ENCODE results near the gene ADAMTSL2.

The ADAMTSL2 gene

DNA sequence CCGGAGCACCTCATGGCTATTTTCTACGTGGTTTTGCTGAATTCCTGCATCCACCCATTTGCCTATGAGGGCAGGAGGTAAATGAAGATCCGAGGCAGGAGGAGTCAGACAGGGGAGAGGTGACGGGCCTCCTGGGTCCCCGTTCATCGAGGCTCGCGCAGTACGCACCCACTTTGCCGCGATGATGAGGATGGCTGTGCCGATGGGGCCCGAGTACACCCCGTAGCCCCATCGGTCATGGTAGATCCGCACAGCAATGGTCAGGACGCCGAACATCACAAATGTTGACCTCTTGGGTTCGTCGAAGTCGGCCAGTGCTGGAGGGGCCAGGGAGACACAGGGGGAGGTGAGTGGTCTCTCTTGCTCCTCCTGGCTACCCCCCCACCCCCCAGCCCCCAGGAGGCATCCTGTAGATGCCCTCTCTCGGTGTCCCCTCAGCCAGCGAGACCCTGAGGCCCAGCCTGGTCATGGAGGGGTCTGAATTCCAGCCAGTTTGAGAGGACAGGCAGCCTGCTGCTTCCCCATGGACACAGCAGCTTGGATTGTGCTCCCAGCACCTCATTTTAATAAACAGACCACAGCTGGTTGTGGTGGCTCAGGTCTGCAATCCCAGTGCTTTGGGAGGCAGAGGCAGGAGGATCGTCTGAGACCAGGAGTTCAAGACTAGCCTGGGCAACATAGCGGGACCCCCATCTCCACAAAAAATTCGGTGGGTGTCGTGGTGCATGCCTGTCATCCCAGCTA lies 15.6 kb upstream of the ADAMTSL2 start:
- DNase-seq, result no peak

DNA sequence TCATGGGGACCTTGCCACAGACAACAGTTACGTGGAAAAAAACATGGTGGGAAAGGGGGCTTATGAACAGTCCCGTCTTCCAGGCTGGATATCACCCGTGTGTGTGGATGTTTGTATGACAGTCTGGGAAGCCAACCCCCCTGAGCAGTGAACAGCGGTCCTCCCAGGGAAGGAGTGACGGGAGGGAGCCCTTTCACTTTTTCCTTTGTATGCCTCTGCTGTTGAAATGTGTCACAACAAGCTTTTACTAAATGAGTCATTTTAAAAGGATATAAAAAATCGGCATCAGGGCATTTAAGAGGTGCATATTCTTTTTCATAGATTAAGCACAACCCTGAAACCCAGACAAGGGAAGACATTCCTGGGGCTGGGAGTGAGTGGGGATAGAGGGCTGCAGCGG lies 14.8 kb upstream of the ADAMTSL2 start:
- no peak for DNase-seq

DNA sequence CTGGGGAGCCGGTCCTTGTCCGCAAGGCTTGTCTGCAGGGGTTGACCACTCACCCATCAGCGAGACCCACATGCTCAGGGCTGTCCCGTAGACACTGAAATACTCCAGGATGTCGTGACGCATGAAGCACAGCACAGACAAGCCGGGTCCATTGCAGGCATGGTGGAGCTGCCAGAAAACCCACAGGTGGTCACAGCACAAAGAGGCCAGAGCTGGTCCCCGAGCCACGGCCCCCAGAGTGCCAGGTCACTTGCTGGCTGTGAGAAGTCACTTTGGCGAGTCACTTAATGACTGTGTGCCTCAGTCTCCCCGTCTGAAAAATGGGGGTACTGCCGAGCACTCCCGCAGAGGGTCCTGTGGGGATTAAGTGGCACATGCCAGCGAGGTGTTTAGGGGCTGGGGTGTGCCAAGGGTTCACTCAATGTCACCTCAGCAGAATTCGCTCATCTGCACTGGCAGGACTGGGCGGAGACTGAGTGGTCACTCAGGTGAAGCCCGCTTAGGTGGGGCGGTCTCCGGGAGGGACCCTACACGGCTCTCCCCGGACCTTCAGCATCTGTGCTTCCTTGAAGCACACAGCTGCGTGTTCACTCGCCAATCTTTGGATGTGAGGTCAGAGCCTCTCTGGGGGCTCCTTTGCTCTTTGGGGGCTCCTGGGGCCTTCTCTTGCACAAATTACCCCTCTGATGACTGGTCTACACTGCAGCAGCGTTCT lies 14.2 kb upstream of the ADAMTSL2 start:
- DNase-seq, result no peak

DNA sequence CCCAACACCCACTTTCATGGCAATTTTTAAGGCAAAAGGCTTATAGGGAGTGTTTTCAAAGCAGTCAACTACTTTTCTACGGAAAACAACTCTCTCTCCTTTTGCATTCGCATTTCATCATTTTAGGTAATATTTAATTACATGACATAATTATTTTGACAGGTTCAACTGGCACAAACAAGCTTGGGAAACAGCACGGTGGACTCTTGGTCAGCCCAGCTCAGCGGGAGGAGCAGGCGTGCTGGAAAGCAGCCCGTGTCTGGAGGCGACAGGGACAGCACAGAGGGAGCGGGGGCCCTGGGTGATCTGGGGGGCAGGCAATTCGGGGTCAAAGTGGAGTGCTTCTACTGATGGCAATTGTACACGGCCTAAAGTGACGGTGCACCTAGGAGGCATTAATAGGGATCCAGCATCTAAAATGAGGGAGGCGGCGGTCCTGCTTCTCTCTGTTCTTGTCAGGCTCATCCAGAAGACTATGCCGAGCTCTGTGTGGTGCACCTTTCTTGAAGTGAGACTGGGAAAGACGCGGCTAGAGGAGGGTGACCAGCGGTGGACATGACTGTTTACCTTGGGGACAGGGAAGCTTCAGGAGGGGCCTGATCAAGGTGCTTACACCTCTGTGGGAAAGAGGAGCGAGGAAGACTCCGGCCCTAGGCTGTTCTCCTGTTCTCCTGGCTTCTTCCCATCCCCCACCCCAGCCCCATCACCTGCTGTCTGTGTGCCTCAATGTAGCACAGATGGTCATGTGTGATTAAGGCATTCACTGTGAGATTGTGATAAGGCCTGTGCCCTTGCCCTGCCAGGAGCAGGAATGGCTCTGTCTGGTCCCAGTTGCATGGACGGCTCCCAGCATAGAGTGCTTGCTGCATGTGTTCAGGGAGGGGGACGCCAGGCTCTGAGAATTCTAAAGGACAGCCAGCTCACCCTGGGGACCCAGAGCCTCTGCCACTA lies 13.1 kb upstream of the ADAMTSL2 start:
- no peak for DNase-seq

DNA sequence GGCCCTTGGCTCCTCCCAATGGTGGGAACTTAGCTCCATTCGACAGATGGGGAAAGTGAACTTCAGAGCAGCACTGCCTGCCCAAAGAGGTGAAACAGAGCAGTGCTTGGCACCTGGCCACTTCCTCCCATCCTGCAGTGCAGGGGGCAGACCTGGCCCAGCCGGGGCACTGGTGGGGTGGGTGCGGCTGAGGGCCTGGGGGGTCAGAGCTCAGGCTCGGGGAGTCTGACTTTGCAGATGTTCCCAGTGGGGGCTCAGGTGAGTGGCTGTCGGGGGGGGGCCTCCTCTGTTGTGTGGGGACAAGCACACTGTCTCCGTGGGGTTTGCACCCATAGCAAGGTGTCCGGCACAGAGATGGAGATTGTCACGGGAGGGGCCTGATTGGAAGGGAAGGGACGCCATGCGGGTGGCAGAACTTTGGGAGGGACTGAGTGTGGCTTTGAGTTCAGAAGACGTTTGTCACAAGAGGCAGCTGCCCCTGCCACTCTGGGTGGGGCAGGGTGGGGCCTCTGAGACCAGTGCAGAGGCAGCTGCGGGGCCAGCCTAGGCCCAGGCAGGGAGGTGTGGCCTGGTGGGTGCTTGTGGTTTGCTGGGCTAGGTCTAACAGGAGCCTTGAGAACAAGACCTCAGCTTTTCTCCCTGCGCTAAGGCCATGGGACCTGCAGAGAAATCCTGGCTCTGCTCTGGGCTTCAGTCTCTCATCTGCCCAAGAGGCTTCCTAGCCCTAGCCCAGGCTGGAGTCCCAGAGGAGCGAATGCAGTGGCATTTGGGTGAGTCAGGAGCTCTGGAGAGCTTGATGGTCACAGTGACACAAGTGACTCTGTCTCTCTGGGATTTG lies 12.2 kb upstream of the ADAMTSL2 start:
- no peak for DNase-seq

DNA sequence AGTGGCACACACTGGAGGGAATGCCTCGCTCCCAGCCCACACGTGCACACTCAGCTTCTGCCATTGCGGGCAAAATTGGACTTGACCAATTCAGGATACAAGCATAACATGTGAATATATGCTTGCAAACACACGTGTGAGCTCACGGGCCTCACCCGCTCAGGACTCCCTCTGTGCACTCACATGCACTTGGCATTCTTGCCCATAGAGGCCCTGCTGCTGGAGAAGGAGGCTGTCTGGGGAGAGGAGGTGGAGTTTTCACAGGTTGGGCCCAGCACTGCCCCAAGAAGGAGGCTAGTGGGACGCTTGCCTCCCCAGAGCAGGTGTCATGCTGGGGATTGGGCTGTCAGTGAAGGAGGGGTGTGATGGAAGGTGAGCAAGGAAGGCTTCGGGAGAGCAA lies 11.4 kb upstream of the ADAMTSL2 start:
- no peak for DNase-seq

DNA sequence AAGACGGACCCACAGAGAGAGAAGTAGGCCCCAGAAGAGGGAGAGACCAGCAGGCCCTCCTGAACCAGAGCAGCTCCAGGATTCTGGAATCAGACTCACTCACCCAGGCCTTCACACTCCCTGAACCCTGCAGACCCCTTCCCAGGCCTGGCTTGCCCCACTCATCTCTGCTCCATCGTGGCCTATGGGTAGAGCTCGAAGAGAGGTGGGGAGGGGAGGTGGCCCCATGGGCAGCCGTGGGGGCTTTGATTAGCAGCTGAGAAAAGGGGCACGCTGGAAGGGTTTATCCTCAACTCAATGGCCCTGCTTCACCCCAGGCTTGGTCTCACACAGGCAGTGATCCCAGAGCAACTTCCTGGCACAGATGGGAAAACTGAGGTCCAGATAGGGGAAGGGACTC lies 10.4 kb upstream of the ADAMTSL2 start:
- DNase-seq, result no peak

DNA sequence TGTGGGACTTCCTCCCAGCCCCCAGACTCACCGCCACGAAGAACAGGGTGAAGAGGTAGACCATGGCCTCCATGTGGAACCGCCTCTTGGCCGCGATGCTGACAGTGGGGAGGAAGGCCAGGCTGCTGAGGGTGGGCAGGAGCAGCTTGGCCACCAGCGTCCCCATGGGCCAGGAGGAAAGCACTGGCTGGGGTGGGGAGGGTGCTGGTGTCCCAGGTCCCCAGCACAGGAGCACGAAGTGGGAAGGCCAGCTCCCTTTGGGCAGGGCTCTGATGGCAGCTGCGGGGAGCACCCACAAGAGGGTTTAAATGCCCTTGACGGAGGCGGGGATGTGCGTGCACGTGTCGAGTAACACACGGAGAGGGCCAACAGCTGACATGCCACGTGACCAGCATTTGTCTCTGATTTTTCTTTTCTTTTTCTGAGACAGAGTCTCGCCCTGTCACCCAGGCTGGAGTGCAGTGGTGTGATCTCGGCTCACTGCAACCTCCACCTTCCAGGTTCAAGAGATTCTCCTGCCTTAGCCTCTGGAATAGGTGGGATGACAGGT lies 9.8 kb upstream of the ADAMTSL2 start, which contains the start of gene MYMK:
TSS of gene MYMK (minus strand) at position 281 of the 550 bp plus-strand sequence. CDS start at position 166, 115 bp downstream.
- no peak for DNase-seq

DNA sequence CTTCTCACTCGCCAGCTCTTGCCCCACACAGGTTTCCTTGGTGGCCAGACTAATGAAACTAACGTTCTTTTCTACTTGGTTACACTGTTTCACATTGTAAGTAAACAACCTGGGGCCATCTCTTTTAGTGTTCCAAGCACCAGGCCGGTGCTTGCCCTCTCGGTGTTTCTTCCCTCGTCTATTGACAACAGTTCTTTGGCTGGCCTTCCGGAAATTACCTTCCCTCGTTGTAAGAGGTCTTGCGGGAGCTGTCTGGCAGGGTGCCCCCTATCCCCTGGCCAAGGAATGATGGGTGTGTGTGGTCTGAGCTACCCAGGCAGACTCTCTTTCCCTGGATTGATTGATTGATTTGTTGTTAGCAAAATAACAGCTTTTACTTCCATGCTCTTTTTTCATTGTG lies 8.8 kb upstream of the ADAMTSL2 start:
- no peak for DNase-seq

DNA sequence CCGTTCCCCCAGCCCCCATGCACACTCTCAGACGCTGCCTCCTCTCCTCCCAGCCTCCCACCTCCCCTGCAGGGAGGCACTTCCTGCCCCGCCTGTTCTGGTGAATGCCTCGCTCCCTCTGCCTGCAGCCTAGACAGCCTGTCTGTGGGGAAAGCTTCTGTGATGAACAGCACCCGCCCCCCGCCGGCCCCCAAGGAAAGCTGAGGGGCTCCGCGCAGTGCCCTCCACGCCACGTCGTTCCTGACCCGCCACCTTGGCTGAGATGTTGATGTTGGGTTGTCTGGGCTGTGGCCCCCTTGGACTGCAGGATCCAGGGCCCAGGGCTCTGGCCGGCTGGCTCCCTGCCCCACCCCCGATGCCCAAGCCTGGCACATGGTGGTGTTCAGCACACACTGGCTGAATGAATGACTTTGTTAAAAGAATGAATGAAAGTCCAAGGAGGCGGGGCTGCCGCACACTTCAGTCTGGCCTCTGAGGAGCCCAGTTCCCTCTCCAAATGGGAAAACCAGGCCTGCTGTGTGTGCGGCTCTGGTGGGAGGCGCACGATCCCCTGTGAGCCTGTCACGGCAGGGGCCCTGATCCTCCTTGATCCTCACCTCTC lies 7.7 kb upstream of the ADAMTSL2 start:
- no peak for DNase-seq

DNA sequence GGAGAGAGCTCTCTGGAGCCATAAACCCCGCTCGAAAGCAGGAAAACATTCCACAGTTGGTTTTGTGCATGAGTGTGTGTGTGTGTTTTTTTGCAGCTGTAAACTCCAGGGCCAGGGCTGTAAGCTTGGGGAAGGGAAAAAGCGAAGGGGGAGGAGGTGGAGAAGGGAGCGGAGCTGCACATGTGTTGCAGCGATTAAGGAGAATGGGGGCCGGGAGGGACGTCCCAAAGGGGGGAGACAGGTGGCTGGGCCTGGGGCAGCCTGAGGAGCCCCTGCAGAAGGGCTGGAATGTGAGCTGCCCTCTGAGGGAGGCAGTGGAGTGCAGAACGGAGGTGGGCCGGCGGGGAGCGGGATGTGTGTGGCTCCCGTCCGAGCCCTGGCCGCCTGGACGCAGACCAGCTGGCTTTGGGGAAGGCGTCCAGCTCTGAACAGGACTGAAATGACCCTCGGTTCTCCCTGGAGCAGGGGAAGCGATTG lies 7.0 kb upstream of the ADAMTSL2 start:
- no peak for DNase-seq

DNA sequence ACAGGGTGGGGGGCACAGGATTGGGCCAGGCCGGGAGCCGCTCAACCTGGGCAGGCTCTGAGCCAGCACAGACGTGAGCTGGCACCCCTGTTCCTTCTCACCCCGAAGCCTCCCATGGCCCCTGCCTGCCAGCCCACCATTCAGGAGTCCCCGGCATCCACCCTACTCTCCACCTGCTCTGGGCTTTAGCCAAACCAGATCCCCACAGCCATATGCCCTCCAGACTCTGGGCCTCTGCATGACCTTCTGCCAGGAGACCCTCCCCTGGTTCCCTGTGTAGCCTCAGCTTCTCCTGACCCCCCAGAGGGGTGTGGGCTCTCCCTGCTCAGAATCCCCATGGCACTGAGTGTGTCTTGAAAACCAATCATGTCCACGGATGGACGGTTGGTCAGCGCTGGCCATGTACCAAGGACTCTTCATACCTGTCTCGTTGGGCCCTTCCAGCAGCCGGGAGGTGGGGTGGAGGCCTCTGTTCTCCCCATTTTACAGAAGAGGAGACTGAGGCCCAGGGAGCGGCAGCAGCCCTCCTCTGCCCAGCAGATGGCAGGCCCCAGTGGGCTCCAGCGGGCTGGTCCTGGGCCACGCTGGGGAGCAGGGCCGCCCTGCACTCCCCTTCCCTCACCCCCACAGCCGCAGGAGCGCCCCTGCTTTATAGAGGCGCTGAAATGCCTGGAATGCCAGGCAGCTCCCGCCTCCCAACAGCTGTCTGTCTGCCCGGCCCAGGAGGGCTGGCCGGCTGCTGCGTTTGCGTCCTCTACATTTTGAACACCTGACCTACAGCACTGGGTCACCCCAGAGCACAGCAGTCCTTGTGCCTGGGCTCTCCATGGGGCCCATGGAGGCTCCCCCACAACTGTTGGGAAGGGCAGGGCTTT lies 6.3 kb upstream of the ADAMTSL2 start:
- no peak for DNase-seq

DNA sequence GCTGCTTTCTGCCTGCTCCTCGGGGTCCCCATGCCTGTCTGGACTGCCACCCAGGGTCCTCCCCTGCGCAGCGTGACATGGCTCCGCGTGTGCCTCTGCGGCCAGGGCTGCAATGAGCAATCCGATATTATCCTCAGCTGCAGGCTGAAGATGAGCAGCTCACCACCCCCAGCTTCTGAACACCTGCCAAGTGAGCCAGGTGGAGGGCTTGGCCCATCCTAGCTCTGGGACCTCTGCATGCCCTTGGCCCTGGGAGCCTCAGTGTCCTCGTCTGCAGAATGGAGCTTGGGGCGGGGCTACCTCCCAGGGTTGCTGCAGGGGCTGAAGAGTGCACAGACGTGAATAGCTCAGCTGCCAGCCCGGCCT lies 5.6 kb upstream of the ADAMTSL2 start:
- DNase-seq, result no peak

DNA sequence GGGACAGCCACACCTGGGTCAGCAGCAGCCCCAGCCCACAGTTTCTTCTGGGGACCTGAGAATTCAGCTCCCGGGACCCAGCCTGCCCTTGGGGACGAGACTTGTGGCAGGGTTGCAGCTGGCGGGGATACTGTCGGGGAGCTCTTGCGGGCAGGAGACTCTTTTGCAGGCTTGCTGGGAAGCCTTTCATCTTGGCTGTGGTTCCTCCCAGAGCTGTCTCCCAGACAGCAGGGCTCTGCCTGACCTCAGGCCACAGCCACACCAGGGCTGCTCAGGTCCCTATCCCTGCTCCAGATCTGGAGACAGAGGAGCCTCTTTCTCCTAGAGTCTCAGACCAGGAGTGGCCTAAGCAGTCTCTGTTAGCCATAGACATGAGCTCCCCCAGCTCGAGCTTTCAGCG lies 5.0 kb upstream of the ADAMTSL2 start:
- DNase-seq, result no peak

DNA sequence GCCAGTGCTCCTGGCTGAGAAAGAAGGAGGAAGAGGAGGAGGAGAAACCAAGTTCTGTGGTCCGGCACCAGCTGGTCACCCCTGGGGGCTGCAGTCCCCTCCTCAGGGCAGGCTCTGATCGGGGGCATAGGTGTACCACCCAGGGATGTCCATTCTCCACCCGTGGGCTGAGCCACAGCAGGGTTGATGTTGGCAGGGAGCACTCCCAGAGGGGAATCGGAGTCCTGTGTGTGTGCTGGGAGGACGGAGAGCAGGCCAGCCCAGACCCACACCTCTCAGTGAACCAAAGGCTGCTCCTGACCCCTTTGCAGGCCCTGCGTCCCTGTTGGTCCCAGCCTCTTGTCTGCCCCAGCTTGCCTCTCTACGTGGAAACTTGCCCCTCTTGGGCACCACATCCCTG lies 4.6 kb upstream of the ADAMTSL2 start:
- DNase-seq, result no peak

DNA sequence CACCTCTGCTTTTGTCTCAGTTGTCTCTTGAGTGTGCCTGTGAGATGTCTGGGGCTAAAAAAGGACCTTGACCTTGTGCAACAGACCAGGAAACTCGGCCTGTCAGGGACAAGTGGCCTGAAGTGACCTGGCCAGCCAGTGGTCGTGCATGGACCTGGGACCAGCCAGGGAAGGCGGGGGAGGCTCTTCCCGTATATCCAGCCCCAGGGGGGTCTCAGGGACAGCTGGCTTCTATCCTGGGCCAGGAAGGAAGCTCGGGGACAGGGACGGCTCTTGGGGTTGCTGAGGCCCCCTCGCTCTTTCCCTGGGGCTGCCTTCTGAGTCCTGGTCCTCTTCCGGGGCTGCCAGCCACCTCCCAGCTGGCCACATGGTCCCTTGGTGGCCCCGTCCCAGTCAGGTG lies 3.2 kb upstream of the ADAMTSL2 start:
- DNase-seq, result no peak

DNA sequence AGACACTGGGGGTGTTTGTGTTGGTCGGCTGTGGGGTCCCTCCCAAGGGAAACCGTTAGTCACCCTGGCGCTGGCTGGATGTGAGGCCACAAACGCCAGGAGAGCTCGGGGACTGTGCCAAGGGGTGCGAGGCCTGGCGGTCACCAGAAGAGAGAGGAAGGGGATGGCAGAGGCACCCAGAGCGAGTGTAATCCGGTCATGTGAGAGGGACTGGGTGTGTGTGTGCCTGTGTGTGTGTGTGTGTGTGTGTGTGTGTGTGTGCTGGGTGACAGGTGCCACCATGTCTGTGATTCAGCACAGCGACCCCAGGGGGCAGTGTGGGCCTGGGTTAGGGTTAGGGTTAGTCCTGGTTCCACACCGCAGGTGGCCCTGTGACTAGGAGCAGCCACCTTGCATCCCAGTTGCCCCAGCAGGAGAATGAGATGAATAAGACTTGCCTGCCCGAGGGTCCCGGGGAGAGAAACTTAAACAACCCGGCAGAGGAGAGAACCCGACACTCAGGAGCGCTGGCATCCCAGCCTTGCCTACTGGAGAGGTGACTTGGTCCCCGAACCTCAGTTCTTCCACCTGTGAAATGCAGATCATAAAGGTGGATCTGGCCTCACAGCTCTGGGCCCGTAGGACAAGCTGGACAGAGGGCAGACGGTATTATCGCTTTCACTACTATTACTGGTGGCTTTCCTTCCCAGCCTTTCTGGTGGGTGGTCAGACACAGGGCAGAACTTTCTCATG lies 1.4 kb upstream of the ADAMTSL2 start:
- DNase-seq, result peak; percentile 39 to 76 (median 60)

DNA sequence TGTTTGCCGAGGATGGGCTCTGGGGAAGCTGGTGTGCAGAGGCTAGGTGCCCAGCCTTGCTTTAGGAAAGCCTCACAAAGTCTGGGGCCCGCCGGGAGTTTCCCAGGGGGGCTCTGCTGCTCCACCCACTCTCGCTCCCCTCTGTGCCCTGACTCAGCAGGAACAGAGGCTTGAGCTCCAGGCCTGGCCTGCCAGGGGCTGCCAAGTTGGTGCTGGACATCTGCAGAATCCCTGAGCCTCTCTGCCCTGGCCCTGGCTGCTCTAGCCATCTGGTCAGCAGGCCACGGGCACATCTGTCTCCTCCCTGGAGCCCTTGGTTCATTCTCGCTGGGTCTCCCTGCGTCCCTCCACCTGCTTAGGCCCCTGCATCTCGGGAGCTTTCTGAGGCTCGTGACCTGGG lies 647 bp upstream of the ADAMTSL2 start:
- DNase-seq, result no peak

DNA sequence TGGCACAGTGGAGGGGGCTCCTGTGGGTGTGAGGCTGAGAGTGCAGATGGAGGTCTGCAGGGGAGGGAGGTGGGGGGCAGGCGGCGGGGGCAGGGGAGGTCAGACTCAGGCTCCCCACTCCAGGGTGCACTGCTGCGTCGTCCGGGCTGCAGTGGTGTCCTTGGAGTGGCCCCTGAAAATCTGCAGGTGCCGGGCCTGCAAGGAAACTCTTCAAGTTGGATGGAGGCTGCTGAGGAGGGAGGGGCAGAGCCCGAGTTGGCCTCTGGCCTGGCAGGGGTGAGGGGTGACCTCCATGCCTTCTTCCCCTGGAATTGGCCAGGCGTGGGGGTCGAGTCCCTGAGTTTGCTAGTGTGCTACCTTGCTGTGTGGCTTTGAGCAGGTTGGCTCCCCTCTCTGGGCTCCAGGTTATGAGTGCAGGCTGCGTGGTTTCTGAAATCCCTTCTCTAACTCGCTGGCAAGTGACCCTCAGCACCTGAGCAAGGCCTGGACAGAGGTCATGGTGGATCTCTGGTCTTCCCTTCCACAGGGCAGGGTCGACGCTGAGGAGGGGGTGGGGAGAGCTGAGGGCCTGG lies 888 bp downstream of the ADAMTSL2 start:
- no peak for DNase-seq

Measured in suppressor macrophage treated with lipopolysaccharide for 1 hour (primary cell).